NCI-H1694 (cell line): ENCODE data around the gene OR5C1.
"Not testable (repeated sequence)": the region's sequence is repeated elsewhere in the genome, so short reads cannot be mapped to it uniquely, and the experiment has no call there.

Experiments used
- DNase-seq: peaks from one replicate; lab custom pipeline; 2025; lab: John Stamatoyannopoulos, UW

Gene OR5C1

GRCh38 chr9:122788831-122789230 lies at the start of gene OR5C1:
TSS of gene OR5C1 (plus strand) at chr9:122788933. CDS start at chr9:122788933, 0 bp downstream.
- no peak for DNase-seq

GRCh38 chr9:122742003-122742402 lies 46.7 kb upstream of the OR5C1 start, which contains the start of gene OR1L6:
TSS of gene OR1L6 (plus strand) at chr9:122742303. CDS start at chr9:122749848, 7,545 bp downstream.
- no peak for DNase-seq

- DNase-seq, result no peak
Measured at GRCh38 chr9:122754825-122755224, 33.9 kb upstream of the OR5C1 start.

- DNase-seq, result no peak
Measured at GRCh38 chr9:122767817-122768216, 20.9 kb upstream of the OR5C1 start.

GRCh38 chr9:122777052-122777451 lies 11.7 kb upstream of the OR5C1 start:
- no peak for DNase-seq

- DNase-seq, result no peak
Measured at GRCh38 chr9:122777935-122778627, 10.7 kb upstream of the OR5C1 start.

- DNase-seq, result no peak
Measured at GRCh38 chr9:122779181-122779580, 9.6 kb upstream of the OR5C1 start.

- no peak for DNase-seq
Measured at GRCh38 chr9:122780026-122780425, 8.7 kb upstream of the OR5C1 start.

GRCh38 chr9:122781671-122782070 lies 7.1 kb upstream of the OR5C1 start:
- no peak for DNase-seq

- no peak for DNase-seq
Measured at GRCh38 chr9:122785269-122785668, 3.5 kb upstream of the OR5C1 start.

- DNase-seq, result no peak
Measured at GRCh38 chr9:122786338-122786737, 2.4 kb upstream of the OR5C1 start.

- no peak for DNase-seq
Measured at GRCh38 chr9:122789256-122790046, 718 bp downstream of the OR5C1 start.

GRCh38 chr9:122791872-122792669 lies 3.3 kb downstream of the OR5C1 start:
- no peak for DNase-seq

- no peak for DNase-seq
Measured at GRCh38 chr9:122797316-122798063, 8.8 kb downstream of the OR5C1 start.

GRCh38 chr9:122800066-122801060 lies 11.6 kb downstream of the OR5C1 start, which contains the start of gene OR1K1:
TSS of gene OR1K1 (plus strand) at chr9:122800123. CDS start at chr9:122800123, 0 bp downstream.
- no peak for DNase-seq

- no peak for DNase-seq
Measured at GRCh38 chr9:122806661-122807060, 17.9 kb downstream of the OR5C1 start.

GRCh38 chr9:122807271-122807900 lies 18.7 kb downstream of the OR5C1 start:
- DNase-seq, result no peak

- no peak for DNase-seq
Measured at GRCh38 chr9:122808141-122808540, 19.4 kb downstream of the OR5C1 start.

- DNase-seq, result not testable (repeated sequence)
Measured at GRCh38 chr9:122809261-122809660, 20.5 kb downstream of the OR5C1 start.
